ENCODE data around the gene DUSP18. TPM values are rescaled to one million over a fixed set of nuclear protein-coding genes. Genes with fewer than 3 reads are reported as not detected.
"Not testable (repeated sequence)": the region's sequence is repeated elsewhere in the genome, so short reads cannot be mapped to it uniquely, and the experiment has no call there.

Gene DUSP18
- total RNA-seq: 1 to 10 TPM; 7.0 to 8.9 (median 7.8) TPM

DNA sequence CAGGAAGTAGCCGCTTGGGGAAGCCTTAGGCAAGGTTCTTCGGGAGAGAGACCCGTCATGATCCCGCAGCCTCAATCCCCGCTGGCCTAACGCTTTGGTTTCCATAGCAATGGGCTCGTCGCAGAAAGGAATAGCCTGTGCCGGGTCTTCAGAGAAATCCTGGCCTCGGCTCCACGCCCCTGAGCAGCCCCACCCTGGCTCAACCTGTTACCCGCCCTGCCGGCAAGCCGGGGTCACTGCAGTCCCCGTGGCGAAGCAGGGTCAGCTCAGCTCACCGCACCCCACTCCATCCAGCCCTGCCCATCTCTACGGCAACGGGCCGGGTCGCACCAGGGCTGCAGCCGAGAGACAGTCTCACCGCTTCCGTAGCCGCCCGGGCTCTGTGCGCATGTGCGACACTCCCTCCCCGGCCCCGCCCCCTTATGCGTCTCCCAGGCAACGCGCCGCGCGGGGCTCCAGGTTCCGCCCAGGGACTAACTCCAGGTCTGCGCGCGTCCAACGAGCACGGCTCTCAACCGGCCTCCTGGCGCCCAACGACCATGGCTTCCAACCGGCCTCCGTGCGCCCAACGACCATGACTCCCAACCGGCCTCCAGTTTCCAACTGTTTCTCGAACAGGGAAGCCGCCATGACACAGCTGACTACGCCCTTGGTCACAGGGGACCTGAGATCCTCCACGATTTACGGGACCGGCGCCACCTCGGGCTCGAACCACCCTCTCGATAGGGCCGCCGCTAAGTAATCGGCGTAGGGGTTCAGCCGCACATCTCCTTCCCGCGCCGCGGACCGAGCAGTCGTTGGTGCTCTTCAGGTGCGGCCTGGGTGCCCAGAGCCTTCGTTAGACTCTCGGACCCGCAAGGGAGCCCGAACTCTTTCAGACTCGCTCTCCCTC, at the start of gene DUSP18:
Gene DUSP18 (minus strand): TSS at position 382 of the 892 bp plus-strand sequence. CDS start 3,872 bp downstream, outside the sequence.
- ATAC-seq (peak; percentile 92 to 93), DNase-seq (peak; percentile 94)
- no peaks in the 10 kb centered on the region for H3K9me3 Mint-ChIP-seq
- peak within 1 kb of the TSS; percentile 95 for H3K4me3 Mint-ChIP-seq
- H3K27me3 Mint-ChIP-seq (ENCODE audit: low read depth): no peaks in the 10 kb centered on the region
- H3K36me3 Mint-ChIP-seq (ENCODE audit: insufficient read depth): peaks cover 9% of the 10 kb centered on the region
- H3K4me1 Mint-ChIP-seq (ENCODE audit: low read depth): peaks cover 22% of the 10 kb centered on the region

- Mint-ChIP-seq H3K36me3 (ENCODE audit: insufficient read depth) (no peaks in the 10 kb centered on the region), H3K27me3 (ENCODE audit: low read depth) (no peaks in the 10 kb centered on the region), H3K4me1 (ENCODE audit: low read depth) (peaks cover 3% of the 10 kb centered on the region), H3K4me3 (no peak overlapping the region), H3K9me3 (no peaks in the 10 kb centered on the region)
- no peak for ATAC-seq
- no peak for DNase-seq
These were observed 46.4 kb upstream of the DUSP18 start for GRCh38 chr22:30714062-30714461.

GRCh38 chr22:30712094-30712493, 44.4 kb upstream of the DUSP18 start:
- DNase-seq (no peak), ATAC-seq (no peak)
- Mint-ChIP-seq H3K36me3 (ENCODE audit: insufficient read depth) (no peaks in the 10 kb centered on the region), H3K4me3 (no peak overlapping the region), H3K9me3 (no peaks in the 10 kb centered on the region), H3K4me1 (ENCODE audit: low read depth) (peaks cover 3% of the 10 kb centered on the region), H3K27me3 (ENCODE audit: low read depth) (no peaks in the 10 kb centered on the region)

- not testable (repeated sequence) for DNase-seq; H3K4me3 Mint-ChIP-seq; H3K36me3 Mint-ChIP-seq (ENCODE audit: insufficient read depth); H3K27me3 Mint-ChIP-seq (ENCODE audit: low read depth); H3K9me3 Mint-ChIP-seq
- H3K4me1 Mint-ChIP-seq (ENCODE audit: low read depth): peaks cover 14% of the 10 kb centered on the region
- peak; percentile 49 to 60 for ATAC-seq
These were observed 42.3 kb upstream of the DUSP18 start for GRCh38 chr22:30709980-30710379.

GRCh38 chr22:30705710-30706651, 38.3 kb upstream of the DUSP18 start:
- DNase-seq (no peak), ATAC-seq (peak; percentile 58 to 77)
- no peak overlapping the region for H3K4me3 Mint-ChIP-seq
- H3K9me3 Mint-ChIP-seq: no peaks in the 10 kb centered on the region
- no peaks in the 10 kb centered on the region for H3K36me3 Mint-ChIP-seq (ENCODE audit: insufficient read depth)
- no peaks in the 10 kb centered on the region for H3K27me3 Mint-ChIP-seq (ENCODE audit: low read depth)
- H3K4me1 Mint-ChIP-seq (ENCODE audit: low read depth): peaks cover 14% of the 10 kb centered on the region

GRCh38 chr22:30704978-30705377, 37.3 kb upstream of the DUSP18 start:
- no peaks in the 10 kb centered on the region for H3K27me3 Mint-ChIP-seq (ENCODE audit: low read depth)
- no peaks in the 10 kb centered on the region for H3K36me3 Mint-ChIP-seq (ENCODE audit: insufficient read depth)
- H3K4me3 Mint-ChIP-seq: no peak overlapping the region
- ATAC-seq (no peak), DNase-seq (no peak)
- H3K4me1 Mint-ChIP-seq (ENCODE audit: low read depth): peaks cover 11% of the 10 kb centered on the region
- H3K9me3 Mint-ChIP-seq: no peaks in the 10 kb centered on the region

DNA sequence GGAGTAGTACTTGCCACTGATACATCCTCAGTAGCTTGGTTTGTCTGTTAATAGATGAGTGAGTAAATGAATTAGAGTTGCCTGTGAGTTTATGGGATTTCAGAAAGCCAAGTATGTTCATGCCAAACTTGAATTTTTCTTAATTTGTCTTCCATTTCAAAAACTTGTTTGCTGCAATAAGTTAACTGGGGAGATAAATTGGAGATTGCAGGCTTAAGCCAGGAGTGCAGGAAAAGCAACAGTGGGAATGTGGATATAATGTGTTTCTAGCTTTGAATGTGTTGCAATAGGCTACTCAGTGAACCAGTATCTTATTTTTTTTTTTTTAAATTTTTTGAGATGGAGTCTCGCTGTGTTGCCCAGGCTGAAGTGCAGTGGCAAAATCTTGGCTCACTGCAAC, 35.2 kb upstream of the DUSP18 start:
- no peaks in the 10 kb centered on the region for H3K27me3 Mint-ChIP-seq (ENCODE audit: low read depth)
- no peaks in the 10 kb centered on the region for H3K36me3 Mint-ChIP-seq (ENCODE audit: insufficient read depth)
- H3K4me1 Mint-ChIP-seq (ENCODE audit: low read depth): peaks cover 11% of the 10 kb centered on the region
- no peak overlapping the region for H3K4me3 Mint-ChIP-seq
- ATAC-seq: no peak
- no peaks in the 10 kb centered on the region for H3K9me3 Mint-ChIP-seq
- no peak for DNase-seq

GRCh38 chr22:30701872-30702271, 34.2 kb upstream of the DUSP18 start:
- no peaks in the 10 kb centered on the region for H3K27me3 Mint-ChIP-seq (ENCODE audit: low read depth)
- no peaks in the 10 kb centered on the region for H3K9me3 Mint-ChIP-seq
- H3K4me3 Mint-ChIP-seq: no peak overlapping the region
- no peaks in the 10 kb centered on the region for H3K36me3 Mint-ChIP-seq (ENCODE audit: insufficient read depth)
- H3K4me1 Mint-ChIP-seq (ENCODE audit: low read depth): peaks cover 11% of the 10 kb centered on the region
- ATAC-seq: no peak
- DNase-seq: no peak

- Mint-ChIP-seq H3K4me3 (no peak overlapping the region), H3K9me3 (no peaks in the 10 kb centered on the region), H3K36me3 (ENCODE audit: insufficient read depth) (no peaks in the 10 kb centered on the region), H3K4me1 (ENCODE audit: low read depth) (peaks cover 13% of the 10 kb centered on the region), H3K27me3 (ENCODE audit: low read depth) (peaks cover 10% of the 10 kb centered on the region)
- DNase-seq (no peak), ATAC-seq (no peak)
These were observed 30.3 kb upstream of the DUSP18 start for GRCh38 chr22:30697975-30698374.

GRCh38 chr22:30695871-30696655, 28.4 kb upstream of the DUSP18 start:
- DNase-seq (no peak), ATAC-seq (no peak)
- H3K4me3 Mint-ChIP-seq: peak overlapping the region; percentile 78
- no peaks in the 10 kb centered on the region for H3K36me3 Mint-ChIP-seq (ENCODE audit: insufficient read depth)
- H3K9me3 Mint-ChIP-seq: no peaks in the 10 kb centered on the region
- H3K27me3 Mint-ChIP-seq (ENCODE audit: low read depth): peaks cover 12% of the 10 kb centered on the region
- H3K4me1 Mint-ChIP-seq (ENCODE audit: low read depth): peaks cover 13% of the 10 kb centered on the region

GRCh38 chr22:30695351-30695851, 27.7 kb upstream of the DUSP18 start:
- Mint-ChIP-seq H3K27me3 (ENCODE audit: low read depth) (peaks cover 12% of the 10 kb centered on the region), H3K4me3 (peak overlapping the region; percentile 78)

DNA sequence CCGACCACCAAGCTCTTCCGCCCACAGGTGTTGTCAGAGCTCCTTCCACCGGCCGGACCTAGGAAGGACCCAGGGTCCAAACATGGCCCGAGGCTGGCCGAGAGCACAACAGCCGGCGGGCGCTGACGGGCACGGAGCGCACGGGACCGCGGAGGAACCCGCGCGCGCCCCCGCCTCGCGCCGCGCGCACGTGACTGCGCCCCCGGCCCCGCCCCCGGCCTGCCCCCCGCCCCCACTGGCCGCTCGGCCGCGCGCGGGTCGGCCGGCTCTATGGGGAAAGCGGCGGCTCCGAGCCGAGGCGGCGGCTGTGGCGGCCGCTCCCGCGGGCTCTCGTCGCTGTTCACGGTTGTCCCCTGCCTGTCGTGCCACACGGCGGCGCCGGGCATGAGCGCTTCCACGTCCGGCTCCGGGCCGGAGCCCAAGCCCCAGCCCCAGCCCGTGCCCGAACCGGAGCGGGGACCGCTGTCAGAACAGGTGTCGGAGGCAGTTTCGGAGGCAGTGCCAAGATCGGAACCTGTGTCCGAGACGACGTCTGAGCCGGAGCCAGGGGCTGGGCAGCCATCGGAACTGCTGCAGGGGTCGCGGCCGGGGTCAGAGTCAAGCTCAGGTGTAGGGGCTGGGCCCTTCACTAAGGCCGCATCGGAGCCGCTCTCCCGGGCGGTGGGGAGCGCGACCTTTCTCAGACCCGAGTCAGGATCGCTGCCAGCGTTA, 27.1 kb upstream of the DUSP18 start, which contains the start of gene OSBP2:
Gene OSBP2 (plus strand): TSS at position 235 of the 711 bp plus-strand sequence. CDS start 36 bp downstream, at position 271.
- Mint-ChIP-seq H3K9me3 (no peaks in the 10 kb centered on the region), H3K4me3 (peak within 1 kb of the TSS; percentile 85), H3K36me3 (ENCODE audit: insufficient read depth) (no peaks in the 10 kb centered on the region), H3K4me1 (ENCODE audit: low read depth) (peaks cover 13% of the 10 kb centered on the region), H3K27me3 (ENCODE audit: low read depth) (peaks cover 12% of the 10 kb centered on the region)
- ATAC-seq: peak; percentile 64 to 67
- DNase-seq: peak; percentile 17

More at GRCh38 chr22:30695351-30695851, 27.7 kb upstream of the DUSP18 start:
- H3K36me3 Mint-ChIP-seq (ENCODE audit: insufficient read depth): no peaks in the 10 kb centered on the region
- H3K9me3 Mint-ChIP-seq: no peaks in the 10 kb centered on the region
- peaks cover 13% of the 10 kb centered on the region for H3K4me1 Mint-ChIP-seq (ENCODE audit: low read depth)
- ATAC-seq (no peak), DNase-seq (no peak)

GRCh38 chr22:30694171-30694639, 26.5 kb upstream of the DUSP18 start:
- Mint-ChIP-seq H3K9me3 (no peaks in the 10 kb centered on the region), H3K4me3 (peak overlapping the region; percentile 85), H3K27me3 (ENCODE audit: low read depth) (peaks cover 12% of the 10 kb centered on the region), H3K36me3 (ENCODE audit: insufficient read depth) (no peaks in the 10 kb centered on the region), H3K4me1 (ENCODE audit: low read depth) (peaks cover 13% of the 10 kb centered on the region)
- ATAC-seq: peak; percentile 69 to 76
- DNase-seq: peak; percentile 48
